HepG2 (cell line): Measurements from ENCODE around the gene FOXS1. TPM values are rescaled to one million over a fixed set of nuclear protein-coding genes. Genes with fewer than 3 reads are reported as not detected.

ENCODE experiments used
- CBX5 ChIP-seq: sonication (generic); formaldehyde crosslinking; IDR thresholded peaks from 2 replicates; pipeline ENCODE4 v1.4.0; 2020; ENCODE audit warnings: missing genetic modification reagents, borderline replicate concordance
- GMEB1 ChIP-seq: sonication (generic); formaldehyde crosslinking; IDR thresholded peaks from 2 replicates; pipeline ENCODE4 v1.5.1; 2020; ENCODE audit warnings: missing genetic modification reagents, mild to moderate bottlenecking, borderline replicate concordance
- HNRNPH1 ChIP-seq: fragments of 200-400 bp; formaldehyde crosslinking; optimal IDR thresholded peaks from 2 replicates; pipeline ENCODE3; 2017; ENCODE audit warnings: mild to moderate bottlenecking, low read depth, low read length
- HNRNPLL ChIP-seq: fragments of 200-400 bp; formaldehyde crosslinking; IDR thresholded peaks from 2 replicates; pipeline ENCODE4 v1.6.1; 2017; ENCODE audit warnings: mild to moderate bottlenecking, low read depth, low read length; ENCODE audit not compliant: poor library complexity, severe bottlenecking
- JDP2 ChIP-seq: sonication (generic); formaldehyde crosslinking; IDR thresholded peaks from 2 replicates; pipeline ENCODE4 v1.8.1; 2022; ENCODE audit warnings: missing genetic modification reagents, borderline replicate concordance
- KDM1A ChIP-seq: IDR thresholded peaks from 2 replicates; pipeline ENCODE4 v1.6.1; 2016; ENCODE audit warnings: missing compliant biosample characterization
- MAZ ChIP-seq, 2 experiments: sonication (generic) in 1 of 2; formaldehyde crosslinking in 1 of 2; IDR thresholded peaks; 2 replicates each; pipeline versions ENCODE4 v1.5.0 to v1.6.1; 2012 to 2020; ENCODE audit warnings: low read depth in 2 of 2, mild to moderate bottlenecking in 2 of 2, borderline replicate concordance in 1 of 2, improper control_type of control experiment in 1 of 2, low read length in 1 of 2, missing genetic modification reagents in 1 of 2, moderate library complexity in 1 of 2
- MBNL3 ChIP-seq: fragments of 250-450 bp; sonication (Bioruptor Pico); conservative IDR thresholded peaks from 2 replicates; pipeline ENCODE4 v1.8.0; 2022; ENCODE audit warnings: mild to moderate bottlenecking, inconsistent platforms
- NAIF1 ChIP-seq: sonication (generic); formaldehyde crosslinking; IDR thresholded peaks from 2 replicates; pipeline ENCODE4 v1.5.0; 2020; ENCODE audit warnings: mild to moderate bottlenecking, missing genetic modification reagents, borderline replicate concordance
- RORA ChIP-seq: sonication (generic); formaldehyde crosslinking; IDR thresholded peaks from 2 replicates; pipeline ENCODE4 v1.5.0; 2020; ENCODE audit warnings: mild to moderate bottlenecking, missing genetic modification reagents, moderate library complexity
- UBTF ChIP-seq: sonication (generic); formaldehyde crosslinking; IDR thresholded peaks from 2 replicates; pipeline ENCODE4 v1.4.0; 2020; ENCODE audit warnings: mild to moderate bottlenecking, missing genetic modification reagents
- ZBTB43 ChIP-seq: sonication (generic); formaldehyde crosslinking; conservative IDR thresholded peaks from 2 replicates; pipeline ENCODE4 v1.4.0; 2020; ENCODE audit warnings: missing genetic modification reagents
- ZFP41 ChIP-seq: sonication (generic); formaldehyde crosslinking; IDR thresholded peaks from 2 replicates; pipeline ENCODE4 v1.4.0; 2020; ENCODE audit warnings: mild to moderate bottlenecking, missing genetic modification reagents, borderline replicate concordance
- ZFY ChIP-seq: sonication (generic); formaldehyde crosslinking; IDR thresholded peaks from 2 replicates; pipeline ENCODE4 v1.4.0; 2020; ENCODE audit warnings: missing genetic modification reagents
- ZNF263 ChIP-seq: sonication (generic); formaldehyde crosslinking; IDR thresholded peaks from 2 replicates; pipeline ENCODE4 v1.4.0; 2020; ENCODE audit warnings: missing genetic modification reagents
- ZNF281 ChIP-seq: sonication (generic); formaldehyde crosslinking; IDR thresholded peaks from 2 replicates; pipeline ENCODE4 v1.4.0; 2020; ENCODE audit warnings: missing genetic modification reagents, borderline replicate concordance
- ZNF367 ChIP-seq: sonication (generic); formaldehyde crosslinking; IDR thresholded peaks from 2 replicates; pipeline ENCODE4 v1.4.0; 2020; ENCODE audit warnings: missing genetic modification reagents, borderline replicate concordance
- ZNF644 ChIP-seq: IDR thresholded peaks from 2 replicates; pipeline ENCODE4 v1.6.1; 2016; ENCODE audit warnings: low read depth
- ZNF768 ChIP-seq: sonication (generic); formaldehyde crosslinking; IDR thresholded peaks from 2 replicates; pipeline ENCODE4 v1.4.0; 2020; ENCODE audit warnings: missing genetic modification reagents
- ZNF775 ChIP-seq: sonication (generic); formaldehyde crosslinking; IDR thresholded peaks from 2 replicates; pipeline ENCODE4 v1.4.0; 2020; ENCODE audit warnings: missing genetic modification reagents, mild to moderate bottlenecking, moderate library complexity, borderline replicate concordance
- polyA plus RNA-seq, 8 experiments: library from polyadenylated mRNA; depleted of rRNA in 3 of 8; stranded (reverse) in 7 of 8; unstranded in 1 of 8; fragments of >200 nt; fragmentation: Illumina TruSeq in 4 of 8; extraction: Trizol in 4 of 8; gene quantifications; 2 replicates each; pipeline versions ENCODE4 v1.2.1 to v1.2.3, GENCODE V29; 2011 to 2016; ENCODE audit warnings: low read depth in 4 of 8, missing spikeins in 1 of 8, mixed read lengths in 1 of 8; ENCODE audit not compliant: insufficient read depth in 1 of 8
- total RNA-seq, 5 experiments: library from RNA; depleted of rRNA; stranded (reverse); fragments of >200 nt; fragmentation: Illumina TruSeq; extraction: Trizol; gene quantifications; 2 replicates each; pipeline ENCODE4 v1.2.3, GENCODE V29; 2016; ENCODE audit warnings: low read depth in 1 of 5

The FOXS1 gene
- total and polyA plus RNA-seq, 2 of the 13 experiments (the other 11 are each of a cell fraction or from before 2014, with no cell fraction given) = not detected

GRCh38 chr20:31835977-31836852, 9.2 kb downstream of the FOXS1 start (continued):
- TF ChIP-seq ZNF281 (peak; percentile 93), CBX5 (peak; percentile 70; the same call in 1 of the 2 replicates), ZNF367 (CRISPR knock-in tag) (no peak), MAZ (IDR thresholded peaks at IDR 0.05; ENCODE audit: borderline replicate concordance, low read depth, low read length) (0 out of 2 replicates have a peak, but pooled peaks have one; percentile 26), MAZ (CRISPR knock-in tag; IDR thresholded peaks at IDR 0.05; ENCODE audit: low read depth) (no peak), HNRNPLL (peak; percentile 55), HNRNPH1 (no peak), ZFY (CRISPR knock-in tag) (peak; percentile 30; the same call in 1 of the 2 replicates), ZNF644 (peak; percentile 68), ZNF768 (peak; percentile 87; the same call in 1 of the 2 replicates), GMEB1 (no peak), UBTF (CRISPR knock-in tag) (0 out of 2 replicates have a peak, but pooled peaks have one; percentile 22), ZNF263 (peak; percentile 22; the same call in 1 of the 2 replicates), RORA (CRISPR knock-in tag) (no peak), MBNL3 (CRISPR knock-in tag) (no peak), ZFP41 (CRISPR knock-in tag) (no peak), KDM1A (CRISPR knock-in tag) (no peak), ZNF775 (CRISPR knock-in tag) (no peak), NAIF1 (CRISPR knock-in tag) (no peak), JDP2 (CRISPR knock-in tag) (no peak), ZBTB43 (CRISPR knock-in tag) (no peak)
